Effector memory CD4-positive, alpha-beta T cell (primary cell): ENCODE measurements around the gene HPGD.
A peak's percentile ranks its signal among the peaks of the same experiment; 100 is the strongest.

Experiments
- DNase-seq, 3 donors: peaks; one replicate each; pipeline ENCODE4 v3.0.0-alpha.2; 2020
- H3K27ac ChIP-seq: 2 replicates; pipeline ENCODE4 v1.7.0; 2013; ENCODE audit warnings: mild to moderate bottlenecking, low read length, moderate library complexity; ENCODE audit not compliant: insufficient read depth, poor library complexity, severe bottlenecking
- H3K27me3 ChIP-seq: replicated peaks from 2 replicates; pipeline ENCODE4 v1.7.0; 2013; ENCODE audit warnings: mild to moderate bottlenecking, low read length; ENCODE audit not compliant: insufficient read depth, control insufficient read depth, poor library complexity, severe bottlenecking
- H3K36me3 ChIP-seq: 2 replicates; pipeline ENCODE4 v1.7.0; 2013; ENCODE audit warnings: mild to moderate bottlenecking, low read length, moderate library complexity; ENCODE audit not compliant: control insufficient read depth, insufficient read depth
- H3K4me1 ChIP-seq: 2 replicates; pipeline ENCODE4 v1.7.0; 2013; ENCODE audit warnings: low read length, mild to moderate bottlenecking; ENCODE audit not compliant: control insufficient read depth, insufficient read depth, poor library complexity, severe bottlenecking
- H3K4me3 ChIP-seq: 2 replicates; pipeline ENCODE4 v1.7.0; 2013; ENCODE audit warnings: low read length, low read depth, mild to moderate bottlenecking; ENCODE audit not compliant: insufficient read depth, poor library complexity, severe bottlenecking
- H3K9me3 ChIP-seq: 2 replicates; pipeline ENCODE4 v1.7.0; 2013; ENCODE audit warnings: mild to moderate bottlenecking, low read length, moderate library complexity; ENCODE audit not compliant: control insufficient read depth

HPGD gene

GRCh38 chr4:174531486-174531885 is 9.2 kb upstream of the HPGD start:
- H3K4me1 ChIP-seq: no peaks in the 10 kb centered on the region
- no peaks in the 10 kb centered on the region for H3K27me3 ChIP-seq
- no peak overlapping the region for H3K27ac ChIP-seq
- no peak overlapping the region for H3K4me3 ChIP-seq
- H3K9me3 ChIP-seq: no peaks in the 10 kb centered on the region
- no peak for DNase-seq
- H3K36me3 ChIP-seq: no peaks in the 10 kb centered on the region

GRCh38 chr4:174528226-174528625 is 5.9 kb upstream of the HPGD start:
- H3K36me3 ChIP-seq: no peaks in the 10 kb centered on the region
- no peak overlapping the region for H3K4me3 ChIP-seq
- no peaks in the 10 kb centered on the region for H3K9me3 ChIP-seq
- no peaks in the 10 kb centered on the region for H3K4me1 ChIP-seq
- no peak overlapping the region for H3K27ac ChIP-seq
- no peak for DNase-seq
- H3K27me3 ChIP-seq: no peaks in the 10 kb centered on the region

GRCh38 chr4:174526731-174527130 is 4.4 kb upstream of the HPGD start:
- Histone ChIP-seq H3K27ac (no peak overlapping the region), H3K27me3 (no peaks in the 10 kb centered on the region), H3K4me1 (no peaks in the 10 kb centered on the region), H3K4me3 (no peak overlapping the region), H3K9me3 (no peaks in the 10 kb centered on the region), H3K36me3 (no peaks in the 10 kb centered on the region)
- no peak for DNase-seq

- H3K27ac ChIP-seq: no peak overlapping the region
- H3K27me3 ChIP-seq: no peaks in the 10 kb centered on the region
- DNase-seq: no peak
- no peaks in the 10 kb centered on the region for H3K36me3 ChIP-seq
- H3K4me1 ChIP-seq: no peaks in the 10 kb centered on the region
- no peaks in the 10 kb centered on the region for H3K9me3 ChIP-seq
- H3K4me3 ChIP-seq: no peak overlapping the region
These were observed 2.0 kb upstream of the HPGD start for GRCh38 chr4:174524242-174524641.

- Histone ChIP-seq H3K4me1 (no peaks in the 10 kb centered on the region), H3K4me3 (peak overlapping the region; percentile 37), H3K27ac (peak overlapping the region; percentile 37), H3K36me3 (no peaks in the 10 kb centered on the region), H3K9me3 (no peaks in the 10 kb centered on the region), H3K27me3 (no peaks in the 10 kb centered on the region)
- DNase-seq: no peak
These were observed 871 bp upstream of the HPGD start for GRCh38 chr4:174523025-174523693.

- Histone ChIP-seq H3K36me3 (no peaks in the 10 kb centered on the region), H3K27ac (peak overlapping the region; percentile 47), H3K4me1 (no peaks in the 10 kb centered on the region), H3K4me3 (peak overlapping the region; percentile 37), H3K27me3 (no peaks in the 10 kb centered on the region), H3K9me3 (no peaks in the 10 kb centered on the region)
- DNase-seq: no peak
These were observed 497 bp downstream of the HPGD start for GRCh38 chr4:174521800-174522182.

GRCh38 chr4:174520660-174521059 is 1.6 kb downstream of the HPGD start:
- Histone ChIP-seq H3K27ac (no peak overlapping the region), H3K4me1 (no peaks in the 10 kb centered on the region), H3K36me3 (no peaks in the 10 kb centered on the region), H3K27me3 (no peaks in the 10 kb centered on the region), H3K9me3 (no peaks in the 10 kb centered on the region), H3K4me3 (no peak overlapping the region)
- DNase-seq: no peak

- H3K27ac ChIP-seq: no peak overlapping the region
- DNase-seq: no peak
- H3K4me3 ChIP-seq: no peak overlapping the region
- no peaks in the 10 kb centered on the region for H3K9me3 ChIP-seq
- no peaks in the 10 kb centered on the region for H3K4me1 ChIP-seq
- no peaks in the 10 kb centered on the region for H3K27me3 ChIP-seq
- no peaks in the 10 kb centered on the region for H3K36me3 ChIP-seq
These were observed 4.5 kb downstream of the HPGD start for GRCh38 chr4:174517502-174518445.

GRCh38 chr4:174516794-174517193 is 5.5 kb downstream of the HPGD start:
- H3K27me3 ChIP-seq: no peaks in the 10 kb centered on the region
- no peaks in the 10 kb centered on the region for H3K4me1 ChIP-seq
- no peaks in the 10 kb centered on the region for H3K36me3 ChIP-seq
- H3K9me3 ChIP-seq: no peaks in the 10 kb centered on the region
- no peak overlapping the region for H3K4me3 ChIP-seq
- no peak for DNase-seq
- no peak overlapping the region for H3K27ac ChIP-seq

GRCh38 chr4:174516345-174516744 is 5.9 kb downstream of the HPGD start:
- H3K4me1 ChIP-seq: no peaks in the 10 kb centered on the region
- no peak overlapping the region for H3K4me3 ChIP-seq
- no peak overlapping the region for H3K27ac ChIP-seq

More at GRCh38 chr4:174516345-174516744, 5.9 kb downstream of the HPGD start:
- no peak for DNase-seq
- no peaks in the 10 kb centered on the region for H3K27me3 ChIP-seq
- no peaks in the 10 kb centered on the region for H3K36me3 ChIP-seq
- no peaks in the 10 kb centered on the region for H3K9me3 ChIP-seq
